GM23338 (cell line): Measurements from ENCODE around the gene PGAP1. TPM values are rescaled to one million over a fixed set of nuclear protein-coding genes. Genes with fewer than 3 reads are reported as not detected.

ENCODE experiments used
- ATAC-seq: fragments of 200-7000 bp; cut with Tn5 transposase; 3 replicates; pipeline ENCODE4 v1.9.1; 2020
- DNase-seq: peaks from one replicate; pipeline ENCODE4 v3.0.0-alpha.2; 2015; ENCODE audit warnings: low spot score
- H2AFZ ChIP-seq: fragments of 200-600 bp; sonication (generic); 2 replicates; pipeline ENCODE4 v1.8.0; 2016; ENCODE audit warnings: antibody characterized with exemption, mild to moderate bottlenecking, moderate library complexity
- H3F3A ChIP-seq: fragments of 200-600 bp; sonication (generic); replicated peaks from 2 replicates; pipeline ENCODE4 v1.8.0; 2017; ENCODE audit warnings: antibody characterized with exemption, mixed run types, low read depth
- H3K27ac ChIP-seq: fragments of 200-600 bp; sonication (generic); 2 replicates; pipeline ENCODE4 v1.6.1; 2016; ENCODE audit warnings: low read depth
- H3K27me3 ChIP-seq: fragments of 200-600 bp; sonication (generic); 2 replicates; pipeline ENCODE4 v1.8.0; 2016; ENCODE audit warnings: mild to moderate bottlenecking, mixed run types, moderate library complexity; ENCODE audit not compliant: insufficient read depth
- H3K36me3 ChIP-seq: fragments of 200-600 bp; sonication (generic); 2 replicates; pipeline ENCODE4 v1.8.0; 2016; ENCODE audit warnings: mild to moderate bottlenecking; ENCODE audit not compliant: insufficient read depth
- H3K4me1 ChIP-seq: fragments of 200-600 bp; sonication (generic); 2 replicates; pipeline ENCODE4 v1.8.0; 2016; ENCODE audit warnings: mild to moderate bottlenecking, moderate library complexity; ENCODE audit not compliant: insufficient read depth
- H3K4me2 ChIP-seq: fragments of 200-600 bp; sonication (generic); 2 replicates; pipeline ENCODE4 v1.7.1; 2017; ENCODE audit warnings: mixed run types
- H3K4me3 ChIP-seq: fragments of 200-600 bp; sonication (generic); 2 replicates; pipeline ENCODE4 v1.6.1; 2016; ENCODE audit warnings: mixed run types
- H3K79me2 ChIP-seq: fragments of 200-600 bp; sonication (generic); replicated peaks from 2 replicates; pipeline ENCODE4 v1.8.0; 2017; ENCODE audit warnings: mild to moderate bottlenecking; ENCODE audit not compliant: insufficient read depth
- H3K9me2 ChIP-seq: fragments of 200-600 bp; sonication (generic); 2 replicates; pipeline ENCODE4 v1.8.0; 2017; ENCODE audit not compliant: insufficient read depth
- H4K20me1 ChIP-seq: fragments of 200-600 bp; sonication (generic); replicated peaks from 2 replicates; pipeline ENCODE4 v1.8.0; 2017; ENCODE audit warnings: mild to moderate bottlenecking; ENCODE audit not compliant: insufficient read depth
- H3K27ac Mint-ChIP-seq: 2 replicates; pipeline ENCODE4 v1.8.0; 2020; ENCODE audit warnings: inconsistent platforms, mild to moderate bottlenecking, moderate library complexity, mixed read lengths
- H3K27me3 Mint-ChIP-seq: 3 replicates; pipeline ENCODE4 v1.8.0; 2022; ENCODE audit warnings: low read depth, mild to moderate bottlenecking, moderate library complexity, mixed read lengths, inconsistent platforms; ENCODE audit not compliant: insufficient read depth, poor library complexity
- H3K36me3 Mint-ChIP-seq: 3 replicates; pipeline ENCODE4 v1.8.0; 2021; ENCODE audit warnings: low read depth, mild to moderate bottlenecking, inconsistent platforms, moderate library complexity, mixed read lengths
- H3K4me1 Mint-ChIP-seq: 3 replicates; pipeline ENCODE4 v1.8.0; 2020; ENCODE audit warnings: mild to moderate bottlenecking, inconsistent platforms, mixed read lengths
- H3K4me3 Mint-ChIP-seq: 3 replicates; pipeline ENCODE4 v1.8.0; 2021; ENCODE audit warnings: moderate library complexity, mild to moderate bottlenecking, inconsistent platforms, mixed read lengths
- H3K9me3 Mint-ChIP-seq: 3 replicates; pipeline ENCODE4 v1.8.0; 2020; ENCODE audit warnings: moderate library complexity, mild to moderate bottlenecking, inconsistent platforms, mixed read lengths
- CREB1 ChIP-seq: fragments of 250-450 bp; sonication (Bioruptor Pico); IDR thresholded peaks from 2 replicates; pipeline ENCODE4 v1.5.0; 2020; ENCODE audit warnings: low read depth, mild to moderate bottlenecking, moderate library complexity
- CTCF ChIP-seq, 2 experiments: fragments of 200-600 bp in 1 of 2; sonication (generic) in 1 of 2; conservative IDR thresholded peaks; 2 replicates each; pipeline versions ENCODE4 v1.5.1 to v1.6.1; 2016 to 2017; ENCODE audit warnings: antibody characterized with exemption in 2 of 2, low read depth in 2 of 2, mild to moderate bottlenecking in 2 of 2, moderate library complexity in 1 of 2
- ETS1 ChIP-seq: IDR thresholded peaks from 2 replicates; pipeline ENCODE4 v1.6.1; 2016; ENCODE audit warnings: antibody characterized with exemption
- EZH2 ChIP-seq: fragments of 200-600 bp; sonication (generic); IDR thresholded peaks from one replicate; pipeline ENCODE4 v1.8.0; 2017; ENCODE audit warnings: antibody characterized with exemption, mild to moderate bottlenecking, low read depth; ENCODE audit not compliant: unreplicated experiment
- EZH2phosphoT487 ChIP-seq: fragments of 200-600 bp; sonication (generic); IDR thresholded peaks from one replicate; pipeline ENCODE4 v1.8.1; 2018; ENCODE audit warnings: antibody characterized with exemption; ENCODE audit not compliant: unreplicated experiment
- JUNB ChIP-seq: IDR thresholded peaks from one replicate; pipeline ENCODE4 v1.6.1; 2016; ENCODE audit warnings: antibody characterized with exemption; ENCODE audit not compliant: unreplicated experiment
- NANOG ChIP-seq: IDR thresholded peaks from 2 replicates; pipeline ENCODE4 v1.6.1; 2016; ENCODE audit warnings: antibody characterized with exemption, borderline replicate concordance
- POLR2AphosphoS5 ChIP-seq: IDR thresholded peaks from 2 replicates; pipeline ENCODE4 v1.6.1; 2016; ENCODE audit warnings: antibody characterized with exemption, low read depth
- REST ChIP-seq: IDR thresholded peaks from one replicate; pipeline ENCODE4 v1.6.1; 2018; ENCODE audit warnings: antibody characterized with exemption; ENCODE audit not compliant: unreplicated experiment
- ZNF114 ChIP-seq: fragments of 250-450 bp; sonication (Bioruptor Pico); IDR thresholded peaks from 2 replicates; pipeline ENCODE4 v1.5.0; 2020; ENCODE audit warnings: mild to moderate bottlenecking, moderate library complexity
- ZNF331 ChIP-seq: fragments of 250-450 bp; sonication (Bioruptor Pico); IDR thresholded peaks from 2 replicates; pipeline ENCODE4 v1.5.0; 2020; ENCODE audit warnings: low read depth, mild to moderate bottlenecking, moderate library complexity
- polyA plus RNA-seq: library from polyadenylated mRNA; unstranded; fragments of >200 nt; fragmentation: Nextera tagmentation; extraction: Ambion mirVana; gene quantifications from 2 replicates; pipeline ENCODE4 v1.2.1, GENCODE V29; 2016
- total RNA-seq: library from RNA; depleted of rRNA; stranded (reverse); fragments of >200 nt; shearing (Covaris generic); gene quantifications from 2 replicates; pipeline ENCODE4 v1.2.3, GENCODE V29; 2014

Gene PGAP1
- total and polyA plus RNA-seq, 2 experiments from 2014 or later = 9.8 to 26.5 TPM

GRCh38 chr2:196887431-196887830, 39.1 kb downstream of the PGAP1 start:
- no peaks in the 10 kb centered on the region for H4K20me1 ChIP-seq
- no peak overlapping the region for H3K27ac Mint-ChIP-seq
- H2AFZ ChIP-seq = no peak overlapping the region
- no peak for ATAC-seq
- no peaks in the 10 kb centered on the region for H3K79me2 ChIP-seq
- no peak overlapping the region for H3K4me3 ChIP-seq
- H3K4me1 ChIP-seq = no peaks in the 10 kb centered on the region
- H3K27me3 ChIP-seq = no peaks in the 10 kb centered on the region
- no peak for TF ChIP-seq EZH2
- TF ChIP-seq ZNF331 (CRISPR knock-in tag) = no peak
- TF ChIP-seq JUNB = no peak
- TF ChIP-seq POLR2AphosphoS5 = no peak
- no peak for TF ChIP-seq CREB1 (CRISPR knock-in tag)
- no peak for TF ChIP-seq CTCF (conservative IDR thresholded peaks at IDR 0.05; ENCODE audit: low read depth in 2 of 2)
- TF ChIP-seq ZNF114 (CRISPR knock-in tag) = no peak
- TF ChIP-seq EZH2phosphoT487 = no peak
- no peak for TF ChIP-seq REST
- no peak for DNase-seq
- H3K27me3 Mint-ChIP-seq = no peaks in the 10 kb centered on the region
- H3F3A ChIP-seq = no peaks in the 10 kb centered on the region
- peaks cover 29% of the 10 kb centered on the region for H3K36me3 Mint-ChIP-seq
- no peak overlapping the region for H3K27ac ChIP-seq
- H3K9me3 Mint-ChIP-seq = no peaks in the 10 kb centered on the region
- H3K4me1 Mint-ChIP-seq = no peaks in the 10 kb centered on the region
- no peak overlapping the region for H3K4me3 Mint-ChIP-seq
- no peak overlapping the region for H3K4me2 ChIP-seq
- no peaks in the 10 kb centered on the region for H3K9me2 ChIP-seq
- peaks cover 12% of the 10 kb centered on the region; the same call in 1 of the 2 replicates for H3K36me3 ChIP-seq

GRCh38 chr2:196884368-196884767, 42.1 kb downstream of the PGAP1 start:
- H3K9me2 ChIP-seq = no peaks in the 10 kb centered on the region
- DNase-seq (no peak), ATAC-seq (no peak)
- H3K36me3 Mint-ChIP-seq = peaks cover 39% of the 10 kb centered on the region
- H3K4me1 ChIP-seq = no peaks in the 10 kb centered on the region
- no peaks in the 10 kb centered on the region; the same call in 2 of the 3 replicates for H3K9me3 Mint-ChIP-seq
- H3K4me2 ChIP-seq = no peak overlapping the region
- peaks cover under 1% of the 10 kb centered on the region for H3K27me3 Mint-ChIP-seq
- no peak overlapping the region for H3K27ac Mint-ChIP-seq
- H3K36me3 ChIP-seq = peaks cover 17% of the 10 kb centered on the region
- H3K4me1 Mint-ChIP-seq = no peaks in the 10 kb centered on the region
- no peak overlapping the region for H3K4me3 ChIP-seq
- H3F3A ChIP-seq = no peaks in the 10 kb centered on the region
- H2AFZ ChIP-seq = no peak overlapping the region
- no peak overlapping the region for H3K4me3 Mint-ChIP-seq
- no peaks in the 10 kb centered on the region for H3K27me3 ChIP-seq
- no peaks in the 10 kb centered on the region for H4K20me1 ChIP-seq
- H3K79me2 ChIP-seq = no peaks in the 10 kb centered on the region
- no peak overlapping the region for H3K27ac ChIP-seq
- TF ChIP-seq EZH2 = no peak
- TF ChIP-seq NANOG = no peak
- no peak for TF ChIP-seq POLR2AphosphoS5
- TF ChIP-seq ETS1 = no peak
- TF ChIP-seq ZNF331 (CRISPR knock-in tag) = no peak
